ENCODE data around the gene RTL10.

The RTL10 gene

GRCh38 chr22:19823191-19823901 lies 31.3 kb downstream of the RTL10 start:
- TF ChIP-seq CTCF (IDR thresholded peaks at IDR 0.05; ENCODE audit: low read depth, low read length, missing control alignments): no peak
- in situ Hi-C loops (cut with HindIII; ENCODE audit: low sequenced_read_pairs): no loop called here
- DNase-seq (ENCODE audit: low read depth): no peak
- H3K4me3 ChIP-seq (ENCODE audit: low read depth, low read length): no peak overlapping the region

- DNase-seq (ENCODE audit: low read depth): no peak
- H3K4me3 ChIP-seq (ENCODE audit: low read depth, low read length): no peak overlapping the region
- in situ Hi-C loops (cut with HindIII; ENCODE audit: low sequenced_read_pairs): no loop called here
- no peak for TF ChIP-seq CTCF (IDR thresholded peaks at IDR 0.05; ENCODE audit: low read depth, low read length, missing control alignments)
Observed at GRCh38 chr22:19822301-19823117, 32.2 kb downstream of the RTL10 start.

GRCh38 chr22:19821523-19822300 lies 33.0 kb downstream of the RTL10 start:
- in situ Hi-C loops (cut with HindIII; ENCODE audit: low sequenced_read_pairs): no loop called here
- no peak for TF ChIP-seq CTCF (IDR thresholded peaks at IDR 0.05; ENCODE audit: low read depth, low read length, missing control alignments)
- H3K4me3 ChIP-seq (ENCODE audit: low read depth, low read length): no peak overlapping the region
- no peak for DNase-seq (ENCODE audit: low read depth)

- no peak for DNase-seq (ENCODE audit: low read depth)
Observed at GRCh38 chr22:19820880-19821522, 33.7 kb downstream of the RTL10 start.

GRCh38 chr22:19819911-19820879 lies 34.5 kb downstream of the RTL10 start:
- DNase-seq (ENCODE audit: low read depth): no peak
- no peak for TF ChIP-seq CTCF (IDR thresholded peaks at IDR 0.05; ENCODE audit: low read depth, low read length, missing control alignments)
- in situ Hi-C loops (cut with HindIII; ENCODE audit: low sequenced_read_pairs): no loop called here
- no peak overlapping the region for H3K4me3 ChIP-seq (ENCODE audit: low read depth, low read length)

More at GRCh38 chr22:19820880-19821522, 33.7 kb downstream of the RTL10 start:
- in situ Hi-C loops (cut with HindIII; ENCODE audit: low sequenced_read_pairs): no loop called here
- no peak for TF ChIP-seq CTCF (IDR thresholded peaks at IDR 0.05; ENCODE audit: low read depth, low read length, missing control alignments)
- no peak overlapping the region for H3K4me3 ChIP-seq (ENCODE audit: low read depth, low read length)

Measured in astrocyte of the cerebellum (primary cell).